Common myeloid progenitor, CD34-positive (primary cell): ENCODE measurements around the gene NMRAL1.
A peak's percentile ranks its signal among the peaks of the same experiment; 100 is the strongest.

Source experiments
- CTCF ChIA-PET: fragments of 350-600 bp; sonication (Branson Sonifier 250); formaldehyde crosslinking; loops from one replicate; lab custom pipeline; 2021; ENCODE audit warnings: antibody characterized with exemption; lab: Charles Lee
- POLR2A ChIA-PET: fragments of 350-600 bp; sonication (Branson Sonifier 250); formaldehyde crosslinking; loops from one replicate; lab custom pipeline; 2021; ENCODE audit warnings: antibody characterized with exemption; lab: Charles Lee
- DNase-seq, 3 donors: peaks; one replicate each; pipeline versions ENCODE4 v3.0.0 to v3.0.0-alpha.2; 2013
- H3K27ac ChIP-seq, 2 experiments: 1 replicate in 1 of 2; 2 replicates in 1 of 2; pipeline ENCODE4 v1.7.0; 2013; ENCODE audit warnings: inconsistent platforms in 2 of 2, low read length in 2 of 2, mild to moderate bottlenecking in 2 of 2, low read depth in 1 of 2, moderate library complexity in 1 of 2; ENCODE audit not compliant: severe bottlenecking in 2 of 2, insufficient read depth in 1 of 2, poor library complexity in 1 of 2
- H3K27me3 ChIP-seq, 5 experiments: replicated peaks in 2 of 5; 1 replicate in 3 of 5; 2 replicates in 2 of 5; pipeline versions ENCODE4 v1.6.1 to v1.7.0; 2013; ENCODE audit warnings: low read length in 4 of 5, mild to moderate bottlenecking in 2 of 5, moderate library complexity in 2 of 5, inconsistent platforms in 1 of 5; ENCODE audit not compliant: insufficient read depth in 5 of 5, control insufficient read depth in 4 of 5
- H3K36me3 ChIP-seq, 4 experiments: 1 replicate in 2 of 4; 2 replicates in 2 of 4; pipeline versions ENCODE4 v1.6.1 to v1.7.0; 2013; ENCODE audit warnings: low read length in 3 of 4, control low read depth in 1 of 4, mild to moderate bottlenecking in 1 of 4; ENCODE audit not compliant: control insufficient read depth in 4 of 4, insufficient read depth in 4 of 4
- H3K4me1 ChIP-seq, 4 experiments: 1 replicate in 3 of 4; 2 replicates in 1 of 4; pipeline versions ENCODE4 v1.6.1 to v1.7.1; 2013; ENCODE audit warnings: low read length in 3 of 4, mild to moderate bottlenecking in 3 of 4, control low read depth in 1 of 4, inconsistent platforms in 1 of 4, moderate library complexity in 1 of 4; ENCODE audit not compliant: control insufficient read depth in 4 of 4, insufficient read depth in 4 of 4; ENCODE audit errors: control extremely low read depth in 1 of 4
- H3K4me3 ChIP-seq, 7 experiments: 1 replicate in 4 of 7; 2 replicates in 3 of 7; pipeline versions ENCODE4 v1.5.1 to v1.7.0; 2013; ENCODE audit warnings: mild to moderate bottlenecking in 7 of 7, low read length in 6 of 7, moderate library complexity in 6 of 7, inconsistent platforms in 2 of 7, low read depth in 2 of 7, control low read depth in 1 of 7; ENCODE audit not compliant: insufficient read depth in 4 of 7, control insufficient read depth in 1 of 7; ENCODE audit errors: extremely low read depth in 1 of 7
- H3K9me3 ChIP-seq, 5 experiments: 1 replicate in 4 of 5; 2 replicates in 1 of 5; pipeline versions ENCODE4 v1.6.1 to v1.7.1; 2013; ENCODE audit warnings: low read length in 4 of 5, mild to moderate bottlenecking in 2 of 5, inconsistent platforms in 1 of 5, low read depth in 1 of 5, moderate library complexity in 1 of 5; ENCODE audit not compliant: control insufficient read depth in 4 of 5, insufficient read depth in 2 of 5; ENCODE audit errors: control extremely low read depth in 1 of 5
- WGBS: methylation state at CpG from one replicate; pipeline ENCODE4 v1.1.5; 2013; ENCODE audit not compliant: insufficient coverage; 5-methylcytosine and 5-hydroxymethylcytosine counted together

Gene NMRAL1

DNA sequence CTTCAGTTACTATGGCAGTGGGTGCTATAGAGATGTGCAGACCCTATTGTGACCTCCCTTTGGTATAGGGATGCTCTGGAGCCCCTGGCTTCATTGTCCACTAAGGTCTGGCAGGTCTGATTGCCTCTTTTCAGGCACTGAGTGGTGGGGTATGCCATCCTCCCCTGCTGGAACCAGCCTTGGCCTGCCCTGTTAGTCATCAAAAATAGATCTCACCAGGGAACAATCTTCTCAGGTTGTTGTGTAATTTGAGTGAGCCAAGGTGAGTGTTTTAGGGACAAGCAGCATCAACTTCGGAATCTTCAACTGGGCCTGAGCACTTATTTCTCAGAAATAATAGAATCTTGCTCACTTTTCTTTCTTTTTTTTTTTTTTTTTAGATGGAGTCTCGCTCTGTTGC, 21.3 kb upstream of the NMRAL1 start:
- WGBS = 100% methylated on average over 2 of the region's 2 CpGs
- Histone ChIP-seq H3K4me3 (no peak overlapping the region), H3K27ac (no peak overlapping the region), H3K9me3 (no peaks in the 10 kb centered on the region), H3K4me1 (no peaks in the 10 kb centered on the region), H3K36me3 (peaks cover 0 to 18% (median 8%) of the 10 kb centered on the region in 4 experiments), H3K27me3 (no peaks in the 10 kb centered on the region)
- no peak for DNase-seq
- ChIA-PET POLR2A (no interaction called here), CTCF (interaction anchor here (2.6 kb wide), 1 partner anchor 12 kb away, joined by 10 read pairs; no protein-coding TSS in a partner anchor)

DNA sequence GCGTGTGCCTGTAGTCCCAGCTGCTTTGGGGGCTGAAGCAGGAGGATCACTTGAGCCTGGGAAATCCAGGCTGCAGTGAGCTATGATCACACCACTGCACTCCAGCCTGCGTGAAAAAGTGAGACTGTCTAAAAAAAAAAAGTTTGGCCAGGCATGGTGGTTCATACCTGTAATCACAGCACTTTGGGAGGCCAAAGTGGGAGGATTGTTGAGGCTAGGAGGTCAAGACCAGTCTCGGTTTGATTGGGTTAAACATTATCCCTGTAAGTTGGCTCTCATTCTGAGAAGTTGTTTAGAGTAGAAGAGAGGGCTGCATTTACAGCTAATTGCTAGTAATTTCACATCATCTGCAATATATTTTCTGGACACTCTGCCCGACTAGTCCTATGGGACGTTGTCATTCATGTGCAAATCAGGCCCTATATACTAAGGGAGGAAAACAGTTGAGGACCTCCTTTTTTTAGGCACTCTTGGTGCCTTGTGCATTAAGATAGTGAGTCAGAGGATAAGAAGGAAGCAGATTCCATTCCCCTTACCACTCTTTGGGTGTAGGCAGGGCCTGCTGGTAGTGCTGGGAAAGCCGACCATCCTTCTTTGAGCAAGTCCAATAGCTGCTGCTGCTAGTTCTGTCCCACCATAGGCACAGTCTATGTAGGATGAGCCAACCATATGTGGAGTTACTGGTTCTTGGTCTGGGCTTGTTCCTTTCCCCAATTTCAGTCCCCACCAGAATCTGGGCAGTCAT, 20.5 kb upstream of the NMRAL1 start:
- no peaks in the 10 kb centered on the region for H3K27me3 ChIP-seq
- no peak for DNase-seq
- peaks cover 0 to 23% (median 9%) of the 10 kb centered on the region in 4 experiments for H3K36me3 ChIP-seq
- no peak overlapping the region for H3K27ac ChIP-seq
- H3K4me1 ChIP-seq = no peaks in the 10 kb centered on the region
- no peak overlapping the region for H3K4me3 ChIP-seq
- ChIA-PET POLR2A (no interaction called here), CTCF (interaction anchor here (0.8 to 2.6 kb wide), 3 partner anchors 10 to 17 kb away, joined by 3 to 10 read pairs (median 4); no protein-coding TSS in a partner anchor)
- H3K9me3 ChIP-seq = no peaks in the 10 kb centered on the region
- 100% methylated on average over 2 of the region's 6 CpGs for WGBS

DNA sequence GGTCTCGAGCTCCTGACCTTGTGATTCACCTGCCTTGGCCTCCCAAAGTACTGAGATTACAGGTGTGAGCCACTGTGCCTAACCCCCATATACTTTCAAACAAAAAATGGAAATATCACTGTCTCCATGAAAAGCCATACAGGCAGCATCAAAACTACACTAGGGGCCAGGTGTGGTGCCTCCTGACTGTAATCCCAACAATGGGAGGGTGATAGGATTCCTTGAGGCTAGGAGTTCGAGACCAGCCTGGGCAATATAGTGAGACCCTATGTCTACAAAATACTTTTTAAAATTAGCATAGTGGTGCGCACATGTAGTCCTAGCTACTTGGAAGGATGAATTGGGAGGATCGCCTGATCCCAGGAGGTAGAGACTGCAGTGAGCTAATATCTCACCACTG, 17.5 kb upstream of the NMRAL1 start:
- H3K27ac ChIP-seq = no peak overlapping the region
- no peak for DNase-seq
- H3K9me3 ChIP-seq = no peaks in the 10 kb centered on the region
- H3K4me3 ChIP-seq = no peak overlapping the region
- CTCF ChIA-PET = interaction anchor here (1.1 to 3.5 kb wide), 5 partner anchors 9 to 32 kb away, joined by 3 to 13 read pairs (median 6); no protein-coding TSS in a partner anchor
- no CpG with 5 or more reads among the region's 4 CpGs for WGBS
- H3K36me3 ChIP-seq = peaks cover 0 to 21% (median 6%) of the 10 kb centered on the region in 4 experiments
- H3K4me1 ChIP-seq = peaks cover 10 to 11% (median 10%) of the 10 kb centered on the region in 4 experiments
- POLR2A ChIA-PET = no interaction called here
- no peaks in the 10 kb centered on the region for H3K27me3 ChIP-seq

DNA sequence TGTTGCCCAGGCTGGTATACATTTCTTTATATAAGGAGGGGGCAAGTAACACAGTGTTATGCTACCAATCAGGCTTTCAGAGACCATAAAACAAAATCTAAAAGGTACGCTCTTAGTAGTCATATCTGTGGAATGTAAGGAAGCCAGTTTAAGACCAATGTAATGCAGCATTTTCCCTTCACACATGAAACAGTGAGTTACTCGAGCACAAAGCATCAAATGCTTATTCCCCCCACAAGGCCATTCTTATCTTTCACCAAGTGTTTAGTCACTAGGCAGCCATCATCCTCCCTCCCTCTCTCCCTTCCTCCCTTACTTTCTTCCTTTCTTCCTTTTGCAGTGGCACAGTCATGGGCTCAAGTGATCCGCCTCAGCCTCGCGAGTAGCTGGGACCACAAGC, 14.6 kb upstream of the NMRAL1 start:
- ChIA-PET CTCF (interaction anchor here (0.7 to 3.5 kb wide), 3 partner anchors 11 to 16 kb away, joined by 4 to 13 read pairs (median 6); no protein-coding TSS in a partner anchor), POLR2A (no interaction called here)
- H3K27me3 ChIP-seq = no peaks in the 10 kb centered on the region
- H3K9me3 ChIP-seq = no peaks in the 10 kb centered on the region
- H3K4me1 ChIP-seq = peaks cover 10 to 11% (median 10%) of the 10 kb centered on the region in 4 experiments
- H3K27ac ChIP-seq = no peak overlapping the region
- DNase-seq = no peak
- H3K4me3 ChIP-seq = no peak overlapping the region
- 88% methylated on average over 1 of the region's 5 CpGs for WGBS
- H3K36me3 ChIP-seq = peaks cover 0 to 26% (median 8%) of the 10 kb centered on the region in 4 experiments

DNA sequence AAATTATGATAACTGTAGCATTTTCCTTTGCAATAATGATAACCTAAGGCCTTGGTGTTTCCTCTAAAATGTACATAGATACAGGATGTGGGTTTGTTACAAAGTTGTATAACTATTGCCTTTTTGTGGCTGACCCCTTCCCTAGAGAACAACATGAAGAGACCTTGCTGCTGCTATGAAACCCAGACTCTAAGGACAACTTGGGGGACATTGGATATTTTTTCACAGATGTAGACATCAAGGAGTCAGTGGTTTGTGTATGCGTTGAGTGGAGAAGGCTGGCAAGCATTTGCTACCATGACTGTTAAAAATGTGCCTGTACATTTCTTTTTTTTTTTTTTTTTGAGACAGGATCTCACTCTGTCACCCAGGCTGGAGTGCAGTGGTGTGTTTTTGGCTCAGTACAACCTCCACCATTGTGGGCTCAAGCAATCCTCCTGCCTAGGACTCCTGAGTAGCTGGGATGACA, 14.1 kb upstream of the NMRAL1 start:
- Histone ChIP-seq H3K9me3 (no peaks in the 10 kb centered on the region), H3K36me3 (peaks cover 0 to 26% (median 8%) of the 10 kb centered on the region in 4 experiments), H3K27ac (peak overlapping the region in 1 of 2 experiments; percentile 18), H3K4me3 (no peak overlapping the region), H3K4me1 (peaks cover 10 to 11% (median 10%) of the 10 kb centered on the region in 4 experiments), H3K27me3 (no peaks in the 10 kb centered on the region)
- ChIA-PET CTCF (interaction anchor here (2.2 to 3.5 kb wide), 2 partner anchors 11 to 12 kb away, joined by 6 to 13 read pairs; no protein-coding TSS in a partner anchor), POLR2A (interaction anchor here (0.6 kb wide), 2 partner anchors 44 to 48 kb away, joined by 3 to 4 read pairs; no protein-coding TSS in a partner anchor)
- peak in 2 of 3 donors; percentile 18 to 43 for DNase-seq
- WGBS = no CpG with 5 or more reads among the region's 1 CpG

DNA sequence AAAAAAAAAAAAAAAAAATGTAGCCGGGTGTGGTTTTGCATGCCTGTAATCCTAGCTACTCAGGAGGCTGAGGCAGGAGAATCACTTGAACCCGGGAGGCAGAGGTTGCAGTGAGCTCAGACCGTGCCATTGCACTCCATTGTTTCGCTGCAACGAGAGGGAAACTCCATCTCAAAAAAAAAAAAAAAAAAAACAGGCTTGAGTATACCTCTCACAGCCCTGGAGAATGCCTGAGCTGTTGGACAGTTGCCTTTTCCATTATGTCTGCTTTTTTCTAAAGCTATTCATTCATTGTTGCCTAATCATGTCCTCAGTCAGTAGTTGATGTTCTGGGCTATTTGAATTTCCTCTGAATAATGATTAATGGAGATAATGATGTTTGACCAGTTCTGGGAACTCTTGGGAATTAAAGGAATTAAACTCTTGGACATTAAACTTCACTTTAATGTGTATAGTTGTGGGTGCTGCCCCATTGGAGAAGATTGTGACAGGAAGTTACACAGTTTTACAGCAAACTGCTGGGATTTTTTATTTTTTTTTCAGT, 13.6 kb upstream of the NMRAL1 start:
- H3K27ac ChIP-seq = peak overlapping the region in 1 of 2 experiments; percentile 18
- ChIA-PET CTCF (interaction anchor here (0.8 to 3.5 kb wide), 4 partner anchors 10 to 27 kb away, joined by 3 to 20 read pairs (median 10); no protein-coding TSS in a partner anchor), POLR2A (interaction anchor here (0.6 kb wide), 2 partner anchors 43 to 48 kb away, joined by 3 to 4 read pairs; no protein-coding TSS in a partner anchor)
- peaks cover 0 to 30% (median 8%) of the 10 kb centered on the region in 4 experiments for H3K36me3 ChIP-seq
- WGBS = 83% methylated on average over 2 of the region's 5 CpGs
- H3K9me3 ChIP-seq = no peaks in the 10 kb centered on the region
- no peaks in the 10 kb centered on the region for H3K27me3 ChIP-seq
- no peak overlapping the region for H3K4me3 ChIP-seq
- peaks cover 10 to 11% (median 10%) of the 10 kb centered on the region in 4 experiments for H3K4me1 ChIP-seq
- DNase-seq = no peak
